Fibroblast of lung (primary cell): ENCODE results near the gene SELENOS. TPM values are rescaled to one million over a fixed set of nuclear protein-coding genes. Genes with fewer than 3 reads are reported as not detected.

ENCODE experiments used
- DNase-seq, 2 donors: peaks; one replicate each; pipeline versions ENCODE4 v3.0.0 to v3.0.0-alpha.2; 2010; ENCODE audit warnings: low read depth in 2 of 2
- H2AFZ ChIP-seq: 2 replicates; pipeline ENCODE4 v1.5.1; 2012; ENCODE audit warnings: low read length, control low read depth, inconsistent platforms
- H3K27ac ChIP-seq: 2 replicates; pipeline ENCODE4 v1.5.1; 2011; ENCODE audit warnings: low read length, control low read depth; ENCODE audit not compliant: insufficient read depth
- H3K27me3 ChIP-seq: 2 replicates; pipeline ENCODE4 v1.5.1; 2011; ENCODE audit warnings: mild to moderate bottlenecking, low read length; ENCODE audit not compliant: control insufficient read depth, insufficient read depth
- H3K36me3 ChIP-seq: 2 replicates; pipeline ENCODE4 v1.5.1; 2011; ENCODE audit warnings: low read length; ENCODE audit not compliant: control insufficient read depth, insufficient read depth
- H3K4me1 ChIP-seq: 2 replicates; pipeline ENCODE4 v1.5.1; 2011; ENCODE audit warnings: low read length; ENCODE audit not compliant: control insufficient read depth, insufficient read depth; ENCODE audit errors: extremely low read depth
- H3K4me2 ChIP-seq: 2 replicates; pipeline ENCODE4 v1.5.1; 2011; ENCODE audit warnings: low read length, control low read depth; ENCODE audit not compliant: insufficient read depth; ENCODE audit errors: extremely low read depth
- H3K4me3 ChIP-seq, 4 experiments: fragments of 200-600 bp in 1 of 4; sonication (generic) in 1 of 4; replicated peaks in 1 of 4; 2 replicates each; pipeline ENCODE4 v1.5.1; 2011 to 2016; ENCODE audit warnings: low read length in 4 of 4, low read depth in 3 of 4, mild to moderate bottlenecking in 3 of 4, control low read depth in 2 of 4, inconsistent platforms in 1 of 4, mixed read lengths in 1 of 4; ENCODE audit not compliant: insufficient read depth in 1 of 4; ENCODE audit errors: control extremely low read depth in 1 of 4
- H3K79me2 ChIP-seq: 2 replicates; pipeline ENCODE4 v1.5.1; 2012; ENCODE audit warnings: mild to moderate bottlenecking, low read length, inconsistent platforms; ENCODE audit not compliant: control insufficient read depth, insufficient read depth
- H3K9ac ChIP-seq: 2 replicates; pipeline ENCODE4 v1.5.1; 2011; ENCODE audit warnings: mild to moderate bottlenecking, low read length, control low read depth; ENCODE audit not compliant: insufficient read depth
- H3K9me3 ChIP-seq: 2 replicates; pipeline ENCODE4 v1.5.1; 2012; ENCODE audit warnings: low read depth, low read length; ENCODE audit not compliant: control insufficient read depth, insufficient read depth
- H4K20me1 ChIP-seq: 2 replicates; pipeline ENCODE4 v1.5.1; 2011; ENCODE audit warnings: low read length; ENCODE audit not compliant: control insufficient read depth, insufficient read depth; ENCODE audit errors: extremely low read depth
- EZH2 ChIP-seq: IDR thresholded peaks from 2 replicates; pipeline ENCODE4 v1.5.1; 2012; ENCODE audit warnings: low read length, control low read depth, mild to moderate bottlenecking; ENCODE audit errors: missing control alignments
- polyA plus RNA-seq, 2 donors: library from polyadenylated mRNA; depleted of rRNA in 1 of 2; stranded (reverse) in 1 of 2; unstranded in 1 of 2; fragments of >200 nt; gene quantifications; 2 replicates each; pipeline ENCODE4 v1.2.1, GENCODE V29; 2011 to 2012; ENCODE audit warnings: missing spikeins in 1 of 2
- total RNA-seq: library from RNA; depleted of rRNA; stranded (reverse); fragments of >200 nt; gene quantifications from 2 replicates; pipeline ENCODE4 v1.2.1, GENCODE V29; 2014
- TF ChIP-seq, protein P1 (sequence below), 2 donors: IDR thresholded peaks in 1 of 2; conservative IDR thresholded peaks in 1 of 2; 1 replicate in 1 of 2; 2 replicates in 1 of 2; pipeline ENCODE4 v1.5.1; 2011 to 2012; ENCODE audit warnings: low read length in 2 of 2, control low read depth in 1 of 2, inconsistent platforms in 1 of 2, low read depth in 1 of 2, mild to moderate bottlenecking in 1 of 2

Gene SELENOS
- total and polyA plus RNA-seq, 2 donors (not counting 1 experiment from before 2014, with no cell fraction given): 66.2 to 130 TPM

DNA sequence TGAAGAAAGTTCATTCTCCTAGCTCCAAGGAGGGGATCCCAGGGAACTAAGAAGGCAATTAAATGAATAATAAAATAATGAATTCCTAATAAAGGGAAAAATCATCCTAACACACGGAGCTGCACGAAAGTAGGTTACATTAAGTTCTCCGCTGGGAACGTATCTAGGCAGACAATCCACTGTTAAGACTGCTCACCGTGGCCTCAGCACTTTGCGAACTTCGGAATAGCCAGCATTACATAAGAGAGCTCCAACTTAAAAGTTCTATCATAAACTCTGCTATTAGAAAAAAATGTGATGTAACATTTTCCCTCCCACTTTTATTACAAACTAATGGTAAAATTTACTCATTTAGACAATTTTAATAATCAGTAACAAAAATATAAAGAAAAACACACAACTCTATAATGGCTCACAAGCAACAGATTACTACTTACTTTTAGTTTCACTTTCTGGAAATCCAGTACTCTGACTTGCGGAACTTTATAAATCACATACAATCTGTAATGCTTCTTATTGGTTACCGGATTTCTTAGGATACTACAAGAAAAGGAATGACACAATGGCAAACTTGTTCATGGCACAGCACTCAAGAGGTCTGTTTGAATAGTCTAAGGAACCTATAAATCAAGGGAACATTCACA is 9.3 kb upstream of the SELENOS start:
- no peak for TF ChIP-seq EZH2
- TF ChIP-seq, protein P1, sequence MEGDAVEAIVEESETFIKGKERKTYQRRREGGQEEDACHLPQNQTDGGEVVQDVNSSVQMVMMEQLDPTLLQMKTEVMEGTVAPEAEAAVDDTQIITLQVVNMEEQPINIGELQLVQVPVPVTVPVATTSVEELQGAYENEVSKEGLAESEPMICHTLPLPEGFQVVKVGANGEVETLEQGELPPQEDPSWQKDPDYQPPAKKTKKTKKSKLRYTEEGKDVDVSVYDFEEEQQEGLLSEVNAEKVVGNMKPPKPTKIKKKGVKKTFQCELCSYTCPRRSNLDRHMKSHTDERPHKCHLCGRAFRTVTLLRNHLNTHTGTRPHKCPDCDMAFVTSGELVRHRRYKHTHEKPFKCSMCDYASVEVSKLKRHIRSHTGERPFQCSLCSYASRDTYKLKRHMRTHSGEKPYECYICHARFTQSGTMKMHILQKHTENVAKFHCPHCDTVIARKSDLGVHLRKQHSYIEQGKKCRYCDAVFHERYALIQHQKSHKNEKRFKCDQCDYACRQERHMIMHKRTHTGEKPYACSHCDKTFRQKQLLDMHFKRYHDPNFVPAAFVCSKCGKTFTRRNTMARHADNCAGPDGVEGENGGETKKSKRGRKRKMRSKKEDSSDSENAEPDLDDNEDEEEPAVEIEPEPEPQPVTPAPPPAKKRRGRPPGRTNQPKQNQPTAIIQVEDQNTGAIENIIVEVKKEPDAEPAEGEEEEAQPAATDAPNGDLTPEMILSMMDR (conservative IDR thresholded peaks at IDR 0.05 in 1 of 2, IDR thresholded peaks at IDR 0.05 in 1 of 2; ENCODE audit: low read depth in 1 of 2, low read length in 2 of 2): no peak
- peaks cover 7% of the 10 kb centered on the region for H3K36me3 ChIP-seq
- no peaks in the 10 kb centered on the region for H4K20me1 ChIP-seq

GRCh38 chr15:101283931-101284330 is 6.6 kb upstream of the SELENOS start:
- Histone ChIP-seq H4K20me1 (no peaks in the 10 kb centered on the region), H3K9ac (no peak overlapping the region), H3K4me2 (no peak overlapping the region), H3K79me2 (peaks cover 10% of the 10 kb centered on the region), H3K9me3 (no peaks in the 10 kb centered on the region), H3K4me1 (no peaks in the 10 kb centered on the region), H3K36me3 (peaks cover 9% of the 10 kb centered on the region), H3K4me3 (no peak overlapping the region), H2AFZ (no peak overlapping the region), H3K27me3 (no peaks in the 10 kb centered on the region), H3K27ac (no peak overlapping the region)
- no peak for TF ChIP-seq EZH2
- TF ChIP-seq, protein P1 (conservative IDR thresholded peaks at IDR 0.05 in 1 of 2, IDR thresholded peaks at IDR 0.05 in 1 of 2; ENCODE audit: low read depth in 1 of 2, low read length in 2 of 2): no peak
- no peak for DNase-seq

More for the DNA sequence above, 9.3 kb upstream of the SELENOS start:
- H3K79me2 ChIP-seq: peaks cover 33% of the 10 kb centered on the region
- no peak overlapping the region for H3K4me3 ChIP-seq
- no peaks in the 10 kb centered on the region for H3K27me3 ChIP-seq
- DNase-seq: no peak
- H2AFZ ChIP-seq: no peak overlapping the region
- no peak overlapping the region for H3K4me2 ChIP-seq
- no peak overlapping the region for H3K27ac ChIP-seq
- no peaks in the 10 kb centered on the region for H3K9me3 ChIP-seq
- no peaks in the 10 kb centered on the region for H3K4me1 ChIP-seq
- no peak overlapping the region for H3K9ac ChIP-seq

DNA sequence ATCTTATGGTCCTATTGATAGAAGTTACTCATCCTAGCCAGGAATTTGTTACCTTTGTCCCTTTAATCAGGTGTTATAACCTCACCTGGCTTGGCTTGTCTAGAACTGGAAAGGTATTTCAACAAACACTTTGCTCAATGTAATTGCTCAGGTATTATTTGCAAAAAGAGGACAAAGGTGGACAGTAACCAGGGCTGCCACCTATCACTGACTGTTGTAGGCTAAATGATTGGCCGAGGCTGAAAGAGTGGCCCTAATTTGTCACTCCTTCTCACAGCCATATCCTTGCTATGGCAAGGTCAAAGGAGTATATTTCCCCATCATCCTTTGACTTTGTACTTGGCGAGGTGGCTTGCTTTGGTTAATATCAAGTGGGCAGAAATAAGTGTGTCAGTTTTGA is 2.7 kb upstream of the SELENOS start:
- H4K20me1 ChIP-seq: no peaks in the 10 kb centered on the region
- H3K79me2 ChIP-seq: peaks cover 19% of the 10 kb centered on the region
- H3K36me3 ChIP-seq: peaks cover 8% of the 10 kb centered on the region

More for the DNA sequence above, 2.7 kb upstream of the SELENOS start:
- Histone ChIP-seq H3K4me3 (no peak overlapping the region), H2AFZ (no peak overlapping the region), H3K4me1 (peaks cover 3% of the 10 kb centered on the region), H3K4me2 (no peak overlapping the region), H3K9ac (no peak overlapping the region), H3K9me3 (no peaks in the 10 kb centered on the region), H3K27me3 (no peaks in the 10 kb centered on the region), H3K27ac (no peak overlapping the region)
- DNase-seq: no peak
- TF ChIP-seq EZH2: no peak
- TF ChIP-seq, protein P1 (conservative IDR thresholded peaks at IDR 0.05 in 1 of 2, IDR thresholded peaks at IDR 0.05 in 1 of 2; ENCODE audit: low read depth in 1 of 2, low read length in 2 of 2): no peak
